ENCODE results near the gene KCNQ4. TPM values are rescaled to one million over a fixed set of nuclear protein-coding genes. Genes with fewer than 3 reads are reported as not detected.

KCNQ4 gene
- polyA plus RNA-seq, 1 donor from 2014 or later, result not detected

DNA sequence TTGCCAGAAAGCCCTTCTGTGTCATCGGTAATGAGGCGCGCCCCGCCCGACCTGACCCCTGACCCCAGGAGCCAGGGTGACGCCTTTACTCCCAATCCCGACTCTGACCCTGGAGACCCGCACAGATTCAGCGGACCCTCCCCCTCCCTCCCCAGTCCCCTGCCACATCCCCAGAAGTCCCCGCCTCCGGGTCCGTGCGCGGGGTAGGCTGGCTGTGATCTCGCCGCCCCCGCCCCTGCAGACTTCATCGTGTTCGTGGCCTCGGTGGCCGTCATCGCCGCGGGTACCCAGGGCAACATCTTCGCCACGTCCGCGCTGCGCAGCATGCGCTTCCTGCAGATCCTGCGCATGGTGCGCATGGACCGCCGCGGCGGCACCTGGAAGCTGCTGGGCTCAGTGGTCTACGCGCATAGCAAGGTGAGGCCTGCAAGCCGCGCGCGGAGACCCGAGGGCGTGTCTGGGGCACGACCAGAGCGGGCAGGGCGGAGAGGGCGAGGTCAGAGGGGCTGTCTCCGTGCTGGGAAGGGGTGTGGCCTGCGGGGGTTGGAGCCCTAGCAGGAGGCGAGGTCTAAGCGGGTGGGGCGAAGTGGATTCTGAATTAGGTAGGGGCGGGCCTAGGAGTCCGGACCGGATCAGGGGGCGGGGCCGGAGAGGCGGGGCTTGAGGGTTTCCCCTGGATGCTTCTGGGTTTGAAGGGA, 34.8 kb downstream of the KCNQ4 start:
- no peaks in the 10 kb centered on the region for H4K20me1 ChIP-seq (ENCODE audit: insufficient read depth)
- peak overlapping the region; percentile 50 for H3K4me3 ChIP-seq (ENCODE audit: low read length)
- no peak overlapping the region for H3K4me2 ChIP-seq (ENCODE audit: low read length)
- peaks cover 12% of the 10 kb centered on the region for H3K27me3 ChIP-seq (ENCODE audit: insufficient read depth, low read depth, low read length)
- no peaks in the 10 kb centered on the region for H3F3A ChIP-seq (ENCODE audit: insufficient read depth, low read length, poor library complexity, severe bottlenecking)
- TF ChIP-seq MXI1 (conservative IDR thresholded peaks at IDR 0.05; ENCODE audit: poor library complexity, severe bottlenecking) (no peak), EZH2 (IDR thresholded peaks at IDR 0.05; ENCODE audit: borderline replicate concordance, insufficient read depth, low read length, poor library complexity, severe bottlenecking) (no peak), EP300 (conservative IDR thresholded peaks at IDR 0.05; ENCODE audit: poor library complexity, severe bottlenecking) (no peak), POLR2AphosphoS5 (IDR thresholded peaks at IDR 0.05) (no peak), RAD21 (conservative IDR thresholded peaks at IDR 0.05) (no peak), REST (IDR thresholded peaks at IDR 0.05; ENCODE audit: borderline replicate concordance) (no peak), TAF1 (IDR thresholded peaks at IDR 0.05; ENCODE audit: low read depth) (no peak), CTCF (IDR thresholded peaks at IDR 0.05; ENCODE audit: poor library complexity, severe bottlenecking) (no peak), SMC3 (conservative IDR thresholded peaks at IDR 0.05; ENCODE audit: poor library complexity) (no peak)
- H3K9ac ChIP-seq (ENCODE audit: low read length), result no peak overlapping the region
- H3K36me3 ChIP-seq (ENCODE audit: insufficient read depth, low read length), result no peaks in the 10 kb centered on the region
- H3K79me2 ChIP-seq (replicated peaks; ENCODE audit: insufficient read depth, low read length), result no peaks in the 10 kb centered on the region
- no peak overlapping the region for H3K27ac ChIP-seq (ENCODE audit: low read length)
- no peaks in the 10 kb centered on the region for H3K9me3 ChIP-seq (ENCODE audit: low read length)
- H3K9me2 ChIP-seq (ENCODE audit: insufficient read depth, low read length), result no peaks in the 10 kb centered on the region
- H2AFZ ChIP-seq (ENCODE audit: low read depth, low read length), result no peak overlapping the region

DNA sequence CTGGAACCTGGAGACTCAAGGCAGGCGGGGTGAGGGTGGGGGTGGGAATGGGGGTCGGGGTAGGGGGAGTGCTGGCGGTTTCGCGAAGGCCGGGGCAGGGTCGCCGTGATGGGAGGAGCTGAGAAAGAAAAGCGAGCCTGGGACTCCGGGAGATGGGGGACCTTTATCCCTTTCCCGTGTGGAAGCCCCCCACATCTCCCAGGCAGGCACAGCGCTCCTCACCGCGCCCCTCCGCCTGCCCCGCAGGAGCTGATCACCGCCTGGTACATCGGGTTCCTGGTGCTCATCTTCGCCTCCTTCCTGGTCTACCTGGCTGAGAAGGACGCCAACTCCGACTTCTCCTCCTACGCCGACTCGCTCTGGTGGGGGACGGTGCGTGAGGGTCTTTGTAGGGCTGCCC, 35.5 kb downstream of the KCNQ4 start:
- Histone ChIP-seq H3K9me3 (ENCODE audit: low read length) (no peaks in the 10 kb centered on the region), H3K27me3 (ENCODE audit: insufficient read depth, low read depth, low read length) (peaks cover 12% of the 10 kb centered on the region), H3K9ac (ENCODE audit: low read length) (no peak overlapping the region), H3K4me2 (ENCODE audit: low read length) (no peak overlapping the region), H3F3A (ENCODE audit: insufficient read depth, low read length, poor library complexity, severe bottlenecking) (no peaks in the 10 kb centered on the region), H3K36me3 (ENCODE audit: insufficient read depth, low read length) (no peaks in the 10 kb centered on the region), H3K79me2 (replicated peaks; ENCODE audit: insufficient read depth, low read length) (no peaks in the 10 kb centered on the region), H3K4me3 (ENCODE audit: low read length) (no peak overlapping the region), H2AFZ (ENCODE audit: low read depth, low read length) (no peak overlapping the region), H3K27ac (ENCODE audit: low read length) (no peak overlapping the region), H3K9me2 (ENCODE audit: insufficient read depth, low read length) (no peaks in the 10 kb centered on the region), H4K20me1 (ENCODE audit: insufficient read depth) (no peaks in the 10 kb centered on the region)
- no peak for TF ChIP-seq RAD21 (conservative IDR thresholded peaks at IDR 0.05)
- TF ChIP-seq EP300 (conservative IDR thresholded peaks at IDR 0.05; ENCODE audit: poor library complexity, severe bottlenecking), result no peak
- TF ChIP-seq CTCF (IDR thresholded peaks at IDR 0.05; ENCODE audit: poor library complexity, severe bottlenecking), result no peak
- TF ChIP-seq EZH2 (IDR thresholded peaks at IDR 0.05; ENCODE audit: borderline replicate concordance, insufficient read depth, low read length, poor library complexity, severe bottlenecking), result no peak
- TF ChIP-seq MXI1 (conservative IDR thresholded peaks at IDR 0.05; ENCODE audit: poor library complexity, severe bottlenecking), result no peak
- TF ChIP-seq REST (IDR thresholded peaks at IDR 0.05; ENCODE audit: borderline replicate concordance), result no peak
- no peak for TF ChIP-seq POLR2AphosphoS5 (IDR thresholded peaks at IDR 0.05)
- TF ChIP-seq SMC3 (conservative IDR thresholded peaks at IDR 0.05; ENCODE audit: poor library complexity), result no peak
- TF ChIP-seq TAF1 (IDR thresholded peaks at IDR 0.05; ENCODE audit: low read depth), result no peak
